GM18909 (cell line): ENCODE data around the gene TOMM34.

Experiments
- ATAC-seq: cut with Tn5 transposase; IDR thresholded peaks from one replicate; pipeline ENCODE4 v1.9.1; 2021; ENCODE audit warnings: mild to moderate bottlenecking; ENCODE audit not compliant: unreplicated experiment, poor library complexity

TOMM34 gene

GRCh38 chr20:44900231-44900854 is 59.9 kb downstream of the TOMM34 start:
- ATAC-seq: no peak

GRCh38 chr20:44897133-44897532 is 63.1 kb downstream of the TOMM34 start:
- ATAC-seq: no peak

- ATAC-seq: no peak
Measured at GRCh38 chr20:44896583-44896982, 63.6 kb downstream of the TOMM34 start.

GRCh38 chr20:44894959-44895358 is 65.2 kb downstream of the TOMM34 start:
- ATAC-seq: no peak
